ENCODE results near the gene GFY.

The GFY gene

DNA sequence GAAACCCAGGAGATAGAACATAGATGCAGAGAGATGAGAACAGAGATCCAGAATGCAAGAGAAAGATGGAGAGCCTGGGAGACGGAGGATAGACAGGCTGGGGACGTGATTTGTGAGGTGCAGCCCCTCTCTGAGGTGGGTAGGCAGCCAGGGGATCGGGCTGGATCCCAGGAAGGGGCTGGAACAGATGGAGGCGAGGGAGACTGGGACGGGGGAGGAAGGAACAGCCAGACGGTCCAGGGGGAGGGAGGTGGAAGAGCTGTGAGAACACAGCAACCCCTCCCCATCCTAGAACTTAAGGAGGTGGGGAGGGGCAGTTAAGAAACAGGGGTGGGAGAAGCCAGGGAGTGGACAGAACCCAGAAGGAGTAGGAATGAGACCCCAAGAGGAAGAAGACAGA, 13.1 kb downstream of the GFY start:
- DNase-seq (ENCODE audit: low read depth) = no peak
- TF ChIP-seq, protein P1, sequence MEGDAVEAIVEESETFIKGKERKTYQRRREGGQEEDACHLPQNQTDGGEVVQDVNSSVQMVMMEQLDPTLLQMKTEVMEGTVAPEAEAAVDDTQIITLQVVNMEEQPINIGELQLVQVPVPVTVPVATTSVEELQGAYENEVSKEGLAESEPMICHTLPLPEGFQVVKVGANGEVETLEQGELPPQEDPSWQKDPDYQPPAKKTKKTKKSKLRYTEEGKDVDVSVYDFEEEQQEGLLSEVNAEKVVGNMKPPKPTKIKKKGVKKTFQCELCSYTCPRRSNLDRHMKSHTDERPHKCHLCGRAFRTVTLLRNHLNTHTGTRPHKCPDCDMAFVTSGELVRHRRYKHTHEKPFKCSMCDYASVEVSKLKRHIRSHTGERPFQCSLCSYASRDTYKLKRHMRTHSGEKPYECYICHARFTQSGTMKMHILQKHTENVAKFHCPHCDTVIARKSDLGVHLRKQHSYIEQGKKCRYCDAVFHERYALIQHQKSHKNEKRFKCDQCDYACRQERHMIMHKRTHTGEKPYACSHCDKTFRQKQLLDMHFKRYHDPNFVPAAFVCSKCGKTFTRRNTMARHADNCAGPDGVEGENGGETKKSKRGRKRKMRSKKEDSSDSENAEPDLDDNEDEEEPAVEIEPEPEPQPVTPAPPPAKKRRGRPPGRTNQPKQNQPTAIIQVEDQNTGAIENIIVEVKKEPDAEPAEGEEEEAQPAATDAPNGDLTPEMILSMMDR (IDR thresholded peaks at IDR 0.05; ENCODE audit: control insufficient read depth, insufficient read depth, low read depth, low read length, missing control alignments) = no peak
- no peak overlapping the region for H3K4me3 ChIP-seq (ENCODE audit: control insufficient read depth, low read depth, low read length)

DNA sequence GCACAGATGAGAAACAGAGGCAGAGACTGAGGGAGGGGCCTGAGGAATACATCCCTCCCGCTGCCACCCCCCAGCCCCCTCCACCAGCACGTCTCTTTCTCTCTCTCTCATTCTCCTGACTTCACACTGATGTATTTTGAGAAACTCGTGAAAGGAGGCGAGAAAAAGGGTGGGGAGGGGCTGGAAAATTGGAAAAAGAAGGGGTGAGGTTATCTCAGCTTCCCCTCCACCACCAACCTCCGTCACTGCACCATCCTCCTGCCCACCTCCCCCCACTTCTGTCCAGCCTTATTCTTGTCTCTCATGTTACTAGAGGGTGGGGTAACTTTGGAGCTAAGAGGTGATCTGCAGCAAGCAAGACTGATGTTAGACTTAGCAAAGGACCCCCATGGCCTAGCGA, 14.6 kb downstream of the GFY start:
- H3K4me3 ChIP-seq (ENCODE audit: control insufficient read depth, low read depth, low read length) = no peak overlapping the region
- no peak for DNase-seq (ENCODE audit: low read depth)
- TF ChIP-seq, protein P1 (IDR thresholded peaks at IDR 0.05; ENCODE audit: control insufficient read depth, insufficient read depth, low read depth, low read length, missing control alignments) = no peak

DNA sequence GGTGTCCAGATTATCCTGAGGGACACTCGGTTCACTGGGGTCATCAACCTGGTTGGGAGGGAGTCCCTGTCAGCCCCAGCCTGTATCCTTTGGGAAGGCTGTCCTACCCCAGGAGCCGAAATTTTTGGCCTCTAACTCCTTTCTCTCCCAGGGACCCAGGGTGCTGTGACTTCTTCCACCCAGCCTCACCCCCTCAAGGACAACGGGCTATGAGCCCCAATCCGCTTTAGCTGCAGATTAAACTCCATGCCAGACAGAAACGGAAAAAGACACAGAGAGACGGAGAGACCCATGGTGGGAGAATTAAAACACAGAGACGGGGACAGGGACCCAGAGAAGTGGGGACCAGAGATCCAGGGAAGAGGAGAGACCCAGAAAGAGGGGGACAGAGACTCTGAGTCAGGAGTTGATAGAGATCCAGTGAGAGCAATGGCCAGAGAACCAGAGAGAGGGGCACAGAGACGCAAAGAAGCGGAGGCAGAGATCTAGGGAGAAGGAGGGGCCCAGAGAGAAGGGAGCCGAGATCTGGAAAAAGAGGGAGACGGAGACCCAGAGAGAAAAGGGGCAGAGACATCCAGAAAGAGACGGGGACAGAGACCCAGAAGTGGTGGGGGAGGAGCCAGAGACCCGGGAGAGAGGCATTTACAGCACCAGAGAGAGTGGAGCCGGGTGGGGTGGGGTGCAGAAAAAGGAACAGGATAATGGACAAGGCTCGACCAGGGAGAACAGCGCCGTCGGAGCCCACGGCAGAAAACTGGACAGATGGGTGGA, 15.4 kb downstream of the GFY start:
- no peak overlapping the region for H3K4me3 ChIP-seq (ENCODE audit: control insufficient read depth, low read depth, low read length)
- TF ChIP-seq, protein P1 (IDR thresholded peaks at IDR 0.05; ENCODE audit: control insufficient read depth, insufficient read depth, low read depth, low read length, missing control alignments) = no peak
- DNase-seq (ENCODE audit: low read depth) = no peak

DNA sequence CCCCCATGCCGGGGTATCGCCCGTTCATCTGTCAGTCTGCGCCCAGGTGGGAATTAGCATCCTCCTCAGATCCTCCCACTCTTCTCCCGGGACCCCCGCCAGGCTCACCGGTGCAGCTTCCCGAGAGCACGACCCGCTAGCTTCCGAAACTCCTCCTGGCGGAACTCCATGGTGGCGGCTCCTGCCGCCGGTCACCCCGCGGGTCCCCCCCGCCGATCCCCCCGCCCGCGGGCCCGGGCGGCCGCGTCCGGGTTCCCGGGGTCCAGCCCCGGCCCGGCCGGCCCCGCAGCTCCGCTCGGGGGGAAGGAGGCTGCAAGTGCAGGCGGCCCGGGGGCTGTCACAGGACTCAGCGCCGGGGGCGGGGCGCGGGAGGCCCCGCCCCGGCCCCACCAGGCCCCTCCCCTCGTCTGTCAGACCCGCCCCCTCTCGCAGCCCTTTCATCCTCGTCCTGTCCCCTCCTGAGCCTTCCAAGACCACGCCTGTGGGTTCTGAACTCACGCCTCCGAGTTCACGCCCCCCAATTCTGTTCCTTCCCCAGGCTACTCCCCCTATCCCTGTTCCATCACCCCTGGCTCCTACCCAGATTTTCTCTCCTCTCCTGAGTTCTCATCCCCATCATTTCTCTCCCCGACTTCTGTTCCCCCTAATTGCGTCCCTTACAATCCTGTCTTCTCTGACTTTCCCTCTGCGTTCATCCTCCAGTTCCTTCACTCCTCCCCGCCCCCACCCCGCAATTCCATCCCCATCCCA, 16.2 kb downstream of the GFY start, which contains the start of gene SLC17A7:
Gene SLC17A7, minus strand, starts transcription at position 318 of the 750 bp plus-strand sequence. Its CDS starts 148 bp downstream, at position 170.
- DNase-seq (ENCODE audit: low read depth) = no peak
- no peak within 1 kb of the TSS for H3K4me3 ChIP-seq (ENCODE audit: control insufficient read depth, low read depth, low read length)
- TF ChIP-seq, protein P1 (IDR thresholded peaks at IDR 0.05; ENCODE audit: control insufficient read depth, insufficient read depth, low read depth, low read length, missing control alignments) = no peak

DNA sequence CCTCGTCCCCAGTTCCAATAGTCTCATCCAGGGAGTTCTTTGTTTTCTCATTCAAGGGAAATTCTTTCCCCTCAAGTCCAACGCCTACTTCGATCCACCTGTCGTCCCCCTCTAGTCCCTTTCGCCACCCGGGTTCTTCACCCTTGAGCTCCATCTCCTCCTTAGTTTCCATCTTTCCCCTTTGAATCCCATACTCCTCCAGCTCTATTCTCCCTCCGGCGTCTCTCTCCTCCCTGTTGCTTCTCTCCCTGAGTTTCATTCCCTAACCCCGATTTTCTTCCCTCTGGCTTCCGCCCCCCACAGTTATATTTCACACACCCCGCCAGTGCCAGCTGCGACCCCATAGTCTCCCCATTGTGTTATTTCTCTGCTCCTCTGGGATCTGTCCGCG, 16.8 kb downstream of the GFY start:
- DNase-seq (ENCODE audit: low read depth) = no peak
- TF ChIP-seq, protein P1 (IDR thresholded peaks at IDR 0.05; ENCODE audit: control insufficient read depth, insufficient read depth, low read depth, low read length, missing control alignments) = no peak
- no peak overlapping the region for H3K4me3 ChIP-seq (ENCODE audit: control insufficient read depth, low read depth, low read length)

DNA sequence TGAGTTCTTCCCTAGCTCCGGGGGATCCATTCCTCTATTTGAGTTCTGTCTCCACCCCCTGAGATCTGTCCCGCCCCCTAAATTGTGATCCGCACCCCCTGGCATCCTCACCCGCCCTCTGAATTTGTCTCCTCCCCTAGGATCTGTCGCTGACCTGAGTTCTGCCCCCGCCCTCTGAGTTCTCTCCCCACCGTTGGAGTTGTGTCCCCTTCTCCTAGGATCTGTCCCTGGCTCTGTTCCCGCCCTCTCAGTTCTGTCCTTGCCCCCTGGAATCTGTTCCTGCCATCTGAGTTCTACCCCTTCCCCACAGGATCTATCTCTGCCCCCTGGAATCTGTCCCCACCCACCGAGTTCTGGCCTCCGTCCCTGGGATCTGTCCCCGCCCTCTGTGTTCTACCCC, 17.2 kb downstream of the GFY start:
- peak overlapping the region; percentile 46 for H3K4me3 ChIP-seq (ENCODE audit: control insufficient read depth, low read depth, low read length)
- TF ChIP-seq, protein P1 (IDR thresholded peaks at IDR 0.05; ENCODE audit: control insufficient read depth, insufficient read depth, low read depth, low read length, missing control alignments) = no peak
- no peak for DNase-seq (ENCODE audit: low read depth)

Measured in AG09309 (cell line).